BJ (cell line): Measurements from ENCODE around the gene HNRNPAB. TPM values are rescaled to one million over a fixed set of nuclear protein-coding genes. Genes with fewer than 3 reads are reported as not detected.

Source experiments
- CTCF ChIA-PET: fragments of 350-600 bp; formaldehyde crosslinking; extraction: SDS; loops from one replicate; lab custom pipeline; 2021; ENCODE audit warnings: antibody characterized with exemption, inconsistent platforms; lab: Yijun Ruan, JAX
- POLR2A ChIA-PET: fragments of 300-600 bp; sonication (Branson Sonifier 250); formaldehyde crosslinking; extraction: SDS; loops from one replicate; lab custom pipeline; 2021; ENCODE audit warnings: antibody characterized with exemption; lab: Charles Lee
- DNase-seq: peaks from one replicate; pipeline ENCODE4 v3.0.0-alpha.2; 2011; ENCODE audit warnings: low read depth
- H3K27me3 ChIP-seq: 2 replicates; pipeline ENCODE4 v1.6.0; 2011; ENCODE audit warnings: low read length; ENCODE audit not compliant: control insufficient read depth, insufficient read depth
- H3K36me3 ChIP-seq: 2 replicates; pipeline ENCODE4 v1.5.1; 2011; ENCODE audit warnings: low read length; ENCODE audit not compliant: control insufficient read depth, insufficient read depth
- H3K4me3 ChIP-seq: 2 replicates; pipeline ENCODE4 v1.5.1; 2011; ENCODE audit warnings: low read depth, mild to moderate bottlenecking, control low read depth, low read length
- polyA plus RNA-seq: library from polyadenylated mRNA; depleted of rRNA; stranded (reverse); fragments of >200 nt; gene quantifications from 2 replicates; pipeline ENCODE4 v1.2.3, GENCODE V29; 2011
- TF ChIP-seq, protein P1 (sequence below): IDR thresholded peaks from 2 replicates; pipeline ENCODE4 v1.5.1; 2011; ENCODE audit warnings: low read depth, mild to moderate bottlenecking, control low read depth, inconsistent platforms, low read length, moderate library complexity; ENCODE audit not compliant: insufficient read depth

Gene HNRNPAB
- polyA plus RNA-seq, 1 experiment: 59.3 TPM

DNA sequence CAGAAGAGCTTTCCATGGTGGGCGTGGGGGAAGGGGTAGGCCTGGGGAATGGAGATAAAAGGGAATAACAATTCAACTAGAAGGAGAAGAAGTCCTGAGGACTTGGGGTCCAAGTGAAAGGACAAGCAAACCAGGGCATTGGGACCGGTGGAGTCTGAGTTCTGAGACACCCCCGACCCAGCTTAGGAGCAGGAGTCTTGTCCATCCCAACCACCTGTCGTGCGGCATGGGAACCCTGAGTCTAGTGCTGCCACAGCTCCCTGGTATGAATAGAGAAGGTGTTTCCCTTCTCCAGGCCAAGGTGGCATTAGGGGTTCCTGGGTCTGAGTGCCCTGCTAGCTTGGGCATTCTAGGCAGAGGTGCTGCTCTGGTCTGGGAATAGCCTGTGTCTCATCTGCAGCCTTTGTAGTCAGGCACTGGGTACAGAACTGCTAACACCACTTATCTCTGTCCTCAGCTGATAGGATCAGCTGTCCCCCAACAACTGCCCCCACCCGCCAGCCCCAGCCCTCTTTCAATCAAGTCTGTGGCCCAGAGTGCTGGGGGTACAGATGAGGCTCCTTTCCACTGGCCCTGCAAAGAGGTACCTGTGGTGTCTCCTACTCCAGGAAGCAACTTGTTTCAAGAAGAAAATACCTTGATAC, 9.9 kb downstream of the HNRNPAB start:
- no peak for DNase-seq
- Histone ChIP-seq H3K36me3 (peaks cover 49% of the 10 kb centered on the region), H3K27me3 (no peaks in the 10 kb centered on the region), H3K4me3 (no peak overlapping the region)
- TF ChIP-seq, protein P1, sequence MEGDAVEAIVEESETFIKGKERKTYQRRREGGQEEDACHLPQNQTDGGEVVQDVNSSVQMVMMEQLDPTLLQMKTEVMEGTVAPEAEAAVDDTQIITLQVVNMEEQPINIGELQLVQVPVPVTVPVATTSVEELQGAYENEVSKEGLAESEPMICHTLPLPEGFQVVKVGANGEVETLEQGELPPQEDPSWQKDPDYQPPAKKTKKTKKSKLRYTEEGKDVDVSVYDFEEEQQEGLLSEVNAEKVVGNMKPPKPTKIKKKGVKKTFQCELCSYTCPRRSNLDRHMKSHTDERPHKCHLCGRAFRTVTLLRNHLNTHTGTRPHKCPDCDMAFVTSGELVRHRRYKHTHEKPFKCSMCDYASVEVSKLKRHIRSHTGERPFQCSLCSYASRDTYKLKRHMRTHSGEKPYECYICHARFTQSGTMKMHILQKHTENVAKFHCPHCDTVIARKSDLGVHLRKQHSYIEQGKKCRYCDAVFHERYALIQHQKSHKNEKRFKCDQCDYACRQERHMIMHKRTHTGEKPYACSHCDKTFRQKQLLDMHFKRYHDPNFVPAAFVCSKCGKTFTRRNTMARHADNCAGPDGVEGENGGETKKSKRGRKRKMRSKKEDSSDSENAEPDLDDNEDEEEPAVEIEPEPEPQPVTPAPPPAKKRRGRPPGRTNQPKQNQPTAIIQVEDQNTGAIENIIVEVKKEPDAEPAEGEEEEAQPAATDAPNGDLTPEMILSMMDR: no peak
- ChIA-PET POLR2A (no interaction called here), CTCF (interaction anchor here (0.7 to 1.6 kb wide), 3 partner anchors 14 to 18 kb away, joined by 3 to 4 read pairs (median 3); no protein-coding TSS in a partner anchor)

DNA sequence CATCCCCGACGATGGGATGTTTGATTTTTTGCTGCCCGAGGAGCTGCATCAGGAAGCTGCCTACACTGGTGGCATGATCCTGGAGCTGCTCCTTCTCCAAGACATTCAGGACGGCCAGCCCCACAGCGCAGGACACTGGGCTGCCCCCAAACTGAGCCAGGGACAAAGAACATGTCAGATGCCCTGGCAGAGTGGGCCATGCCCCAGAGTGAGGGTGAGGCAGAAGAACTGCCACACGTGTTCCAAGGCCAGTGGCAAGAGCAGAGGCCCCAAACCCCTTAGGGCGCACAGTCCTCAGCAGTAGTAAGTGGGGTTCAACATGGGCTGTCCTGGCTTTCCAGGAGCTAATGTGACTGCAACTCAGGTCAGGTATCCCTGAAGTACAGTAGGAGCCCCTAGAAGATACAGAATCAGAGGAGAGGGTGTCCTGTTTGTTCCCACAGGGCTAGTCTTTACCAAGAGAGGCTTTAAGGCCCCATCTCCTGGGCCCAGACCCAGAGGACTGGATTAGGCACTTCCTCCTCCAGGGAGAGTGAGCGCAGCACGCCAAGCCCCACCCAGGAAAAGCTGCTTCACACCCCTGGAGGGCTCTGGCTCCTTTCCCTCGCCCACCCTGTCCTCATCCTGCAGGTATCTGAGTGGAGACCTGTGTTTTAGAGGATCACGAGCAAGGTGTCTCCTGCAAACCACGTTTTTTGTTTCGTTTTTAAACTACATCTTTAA, 11.1 kb downstream of the HNRNPAB start:
- CTCF ChIA-PET: interaction anchor here (0.6 kb wide), 1 partner anchor 1502 kb away, joined by 3 read pairs; no protein-coding TSS in a partner anchor
- no peak for DNase-seq
- peaks cover 38% of the 10 kb centered on the region for H3K36me3 ChIP-seq
- no peaks in the 10 kb centered on the region for H3K27me3 ChIP-seq
- POLR2A ChIA-PET: interaction anchor here (0.7 kb wide), 1 partner anchor 336 kb away, joined by 3 read pairs; no protein-coding TSS in a partner anchor
- TF ChIP-seq, protein P1: no peak
- H3K4me3 ChIP-seq: no peak overlapping the region

DNA sequence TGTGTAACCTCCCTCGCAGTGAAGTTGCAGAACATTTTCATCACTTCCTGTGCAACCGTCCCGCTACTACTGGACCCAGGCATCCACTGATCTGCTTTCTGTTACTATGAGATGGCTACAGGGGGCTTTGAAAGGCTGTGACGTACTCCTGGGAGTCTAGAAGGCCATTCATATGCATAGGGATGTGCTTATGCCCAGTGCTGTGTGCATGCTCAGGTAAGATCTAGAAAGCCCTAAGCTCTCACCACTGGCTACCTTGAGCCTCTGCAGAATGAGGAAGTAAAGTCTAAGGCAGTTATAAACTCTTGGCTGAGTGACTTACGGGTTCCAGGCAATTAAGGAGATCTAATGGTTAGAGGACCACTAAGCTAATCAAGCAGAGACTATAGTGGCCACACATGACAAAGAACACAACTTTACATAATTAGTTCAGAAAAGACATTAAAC, 11.8 kb downstream of the HNRNPAB start:
- Histone ChIP-seq H3K27me3 (no peaks in the 10 kb centered on the region), H3K36me3 (peaks cover 34% of the 10 kb centered on the region), H3K4me3 (no peak overlapping the region)
- DNase-seq: no peak
- ChIA-PET POLR2A (no interaction called here), CTCF (interaction anchor here (0.6 kb wide), 2 partner anchors 14 to 1503 kb away, joined by 3 read pairs; no protein-coding TSS in a partner anchor)
- TF ChIP-seq, protein P1: no peak

DNA sequence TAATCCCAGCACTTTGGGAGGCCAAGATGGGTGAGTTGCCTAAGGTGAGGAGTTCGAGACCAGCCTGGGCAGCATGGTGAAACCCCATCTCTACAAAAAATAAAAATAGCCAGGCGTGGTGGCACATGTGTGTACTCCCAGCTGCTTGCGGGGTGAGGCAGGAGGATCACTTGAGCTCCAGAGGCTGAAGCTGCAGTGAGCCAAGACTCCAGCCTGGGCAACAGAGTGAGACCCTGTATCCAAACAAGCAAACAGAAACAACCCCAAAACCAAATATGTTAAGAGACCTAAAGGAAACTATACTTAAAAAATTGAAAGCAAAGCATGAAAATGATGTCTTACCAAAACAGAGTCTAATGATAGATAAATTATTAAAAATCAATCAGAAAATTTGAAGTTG, 12.4 kb downstream of the HNRNPAB start:
- ChIA-PET POLR2A (no interaction called here), CTCF (interaction anchor here (0.6 kb wide), 1 partner anchor 13 kb away, joined by 3 read pairs; no protein-coding TSS in a partner anchor)
- Histone ChIP-seq H3K27me3 (no peaks in the 10 kb centered on the region), H3K36me3 (peaks cover 32% of the 10 kb centered on the region), H3K4me3 (no peak overlapping the region)
- DNase-seq: no peak
- TF ChIP-seq, protein P1: no peak

DNA sequence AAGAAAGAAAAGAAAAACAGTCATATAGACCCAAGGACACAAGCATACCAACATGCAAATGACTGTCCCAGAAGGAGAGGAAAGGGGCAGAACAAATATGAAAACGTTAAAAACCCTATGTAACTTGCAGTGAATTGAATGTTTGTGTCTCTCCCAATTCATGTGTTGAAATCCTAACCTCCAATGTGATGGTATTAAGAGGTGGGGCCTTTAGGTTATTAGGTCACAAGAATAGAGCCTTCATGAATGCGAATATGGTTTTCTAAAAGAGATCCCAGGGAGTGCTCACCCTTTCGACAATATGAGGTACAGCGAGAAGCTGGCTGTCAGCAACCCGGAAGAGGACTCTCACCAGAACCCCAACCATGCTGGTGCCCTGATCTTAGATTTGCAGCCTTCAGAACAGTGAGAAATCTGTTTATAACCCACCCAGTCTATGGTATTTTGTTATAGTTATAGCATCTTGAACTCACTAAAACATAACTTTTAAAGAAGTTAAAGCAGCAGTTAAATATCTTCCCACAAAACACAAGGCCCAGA, 14.0 kb downstream of the HNRNPAB start:
- H3K27me3 ChIP-seq: no peaks in the 10 kb centered on the region
- H3K36me3 ChIP-seq: peaks cover 25% of the 10 kb centered on the region
- CTCF ChIA-PET: no interaction called here
- POLR2A ChIA-PET: no interaction called here
- TF ChIP-seq, protein P1: no peak
- H3K4me3 ChIP-seq: no peak overlapping the region
- no peak for DNase-seq
